ENCODE data around the gene PPM1L. TPM values are rescaled to one million over a fixed set of nuclear protein-coding genes. Genes with fewer than 3 reads are reported as not detected.

PPM1L gene
- total RNA-seq, 1 experiment from 2014 or later: 13.2 TPM

GRCh38 chr3:160973067-160973809, 217.2 kb downstream of the PPM1L start:
- H3K27ac ChIP-seq (ENCODE audit: low read depth, low read length): no peak overlapping the region
- H2AFZ ChIP-seq (ENCODE audit: low read depth, low read length, poor library complexity, severe bottlenecking): no peak overlapping the region
- DNase-seq (ENCODE audit: low read depth, low spot score) (no peak), ATAC-seq (no peak)
- RAD21 ChIA-PET (ENCODE audit: low non-redundant PET in 1 of 2, low total read pairs in 2 of 2, uncharacterized antibody in 2 of 2, unreplicated experiment in 2 of 2): no interaction called here
- no peaks in the 10 kb centered on the region for H3K9me2 ChIP-seq (ENCODE audit: insufficient read depth)
- intact Hi-C loops (cut with micrococcal nuclease): no loop called here
- BruUV-seq (replicated peaks): no TSS peak
- CTCF ChIA-PET: no interaction called here
- no peak overlapping the region for H3K4me2 ChIP-seq (ENCODE audit: low read length)
- H3K9me3 ChIP-seq (ENCODE audit: control insufficient read depth in 1 of 2, insufficient read depth in 1 of 2, low read depth in 1 of 2, low read length in 2 of 2): no peaks in the 10 kb centered on the region
- POLR2A ChIA-PET: no interaction called here
- no peak for TF ChIP-seq YY1 (IDR thresholded peaks at IDR 0.05; ENCODE audit: extremely low read depth, insufficient replicate concordance, low read depth, low read length)
- no peak for TF ChIP-seq ELF1 (IDR thresholded peaks at IDR 0.05; ENCODE audit: borderline replicate concordance, low read depth)
- TF ChIP-seq JUND (IDR thresholded peaks at IDR 0.05): no peak
- no peak for TF ChIP-seq RAD21 (IDR thresholded peaks at IDR 0.05; ENCODE audit: low read depth)
- TF ChIP-seq ATF3 (IDR thresholded peaks at IDR 0.05): no peak
- no peak for TF ChIP-seq MAX (IDR thresholded peaks at IDR 0.05)
- no peak for TF ChIP-seq CTCF (IDR thresholded peaks at IDR 0.05 in 2 of 3, conservative IDR thresholded peaks at IDR 0.05 in 1 of 3; ENCODE audit: borderline replicate concordance in 1 of 3, insufficient read depth in 1 of 3, low read depth in 2 of 3, low read length in 2 of 3)
- TF ChIP-seq SIN3A (IDR thresholded peaks at IDR 0.05; ENCODE audit: low read depth): no peak
- no peak for TF ChIP-seq FOSL1 (IDR thresholded peaks at IDR 0.05; ENCODE audit: low read depth)
- TF ChIP-seq ZBTB33 (IDR thresholded peaks at IDR 0.05; ENCODE audit: extremely low read depth, insufficient replicate concordance, low read length): no peak
- no peak for TF ChIP-seq POLR2A (IDR thresholded peaks at IDR 0.05; ENCODE audit: borderline replicate concordance, extremely low read depth, insufficient read depth, insufficient read length)
- no peak for TF ChIP-seq CEBPB (IDR thresholded peaks at IDR 0.05; ENCODE audit: low read depth)
- no peak for TF ChIP-seq REST (IDR thresholded peaks at IDR 0.05; ENCODE audit: low read depth)
- no peak for TF ChIP-seq CBX3 (IDR thresholded peaks at IDR 0.05; ENCODE audit: low read depth)
- TF ChIP-seq ZNF274 (IDR thresholded peaks at IDR 0.05; ENCODE audit: low read depth, low read length): no peak
- TF ChIP-seq EZH2phosphoT487 (IDR thresholded peaks at IDR 0.05; ENCODE audit: borderline replicate concordance): no peak
- TF ChIP-seq ZFX (IDR thresholded peaks at IDR 0.05): no peak
- no peak for TF ChIP-seq TCF7L2 (IDR thresholded peaks at IDR 0.05; ENCODE audit: borderline replicate concordance, extremely low read depth, insufficient read depth, insufficient read length)
- TF ChIP-seq SRF (IDR thresholded peaks at IDR 0.05; ENCODE audit: low read depth): no peak
- TF ChIP-seq POLR2AphosphoS5 (IDR thresholded peaks at IDR 0.05; ENCODE audit: low read depth, low read length): no peak
- H3K9ac ChIP-seq (ENCODE audit: low read length): no peak overlapping the region
- no peaks in the 10 kb centered on the region for H3K27me3 ChIP-seq (ENCODE audit: insufficient read depth, low read length)
- H3K4me3 ChIP-seq (replicated peaks in 1 of 2; ENCODE audit: low read depth in 1 of 2, low read length in 2 of 2): no peak overlapping the region
- no peaks in the 10 kb centered on the region for H4K20me1 ChIP-seq (ENCODE audit: insufficient read depth)
- H3K36me3 ChIP-seq (ENCODE audit: control insufficient read depth in 1 of 2, insufficient read depth in 2 of 2, low read length in 2 of 2): no peaks in the 10 kb centered on the region
- H3K4me1 ChIP-seq (ENCODE audit: control insufficient read depth in 1 of 2, insufficient read depth in 2 of 2, low read length in 2 of 2): no peaks in the 10 kb centered on the region
- H3K79me2 ChIP-seq (ENCODE audit: insufficient read depth, low read length): no peaks in the 10 kb centered on the region

All from HCT116 (cell line).